Heart right ventricle (tissue), 16 donors: Measurements from ENCODE around the gene MYG1. TPM values are rescaled to one million over a fixed set of nuclear protein-coding genes. Genes with fewer than 3 reads are reported as not detected.

Experiments
- ATAC-seq, 8 donors: fragments of 200-7000 bp; cut with Tn5 transposase; one replicate each; pipeline ENCODE4 v1.9.1; 2020; ENCODE audit warnings: mild to moderate bottlenecking in 8 of 8, moderate library complexity in 8 of 8, moderate number of reproducible peaks in 1 of 8
- DNase-seq, 2 donors: peaks; one replicate each; pipeline ENCODE4 v3.0.0-alpha.2; 2020
- H3K27ac ChIP-seq, 10 donors: fragments of 200-600 bp; sonication (generic) in 2 of 10; one replicate each; pipeline versions ENCODE4 v1.5.0 to v1.8.0; 2020 to 2022; ENCODE audit warnings: mild to moderate bottlenecking in 3 of 10
- H3K27me3 ChIP-seq, 7 donors: fragments of 200-600 bp; one replicate each; pipeline ENCODE4 v1.8.0; 2021 to 2022; ENCODE audit warnings: mild to moderate bottlenecking in 2 of 7
- H3K36me3 ChIP-seq, 9 donors: fragments of 200-600 bp; sonication (generic) in 1 of 9; one replicate each; pipeline versions ENCODE4 v1.5.0 to v1.8.0; 2020 to 2022; ENCODE audit warnings: mild to moderate bottlenecking in 2 of 9
- H3K4me1 ChIP-seq, 9 donors: fragments of 200-600 bp; sonication (generic) in 1 of 9; one replicate each; pipeline versions ENCODE4 v1.5.0 to v1.8.0; 2020 to 2022; ENCODE audit warnings: mild to moderate bottlenecking in 4 of 9
- H3K4me3 ChIP-seq, 10 donors: fragments of 200-600 bp; sonication (generic) in 2 of 10; one replicate each; pipeline versions ENCODE4 v1.5.0 to v1.8.0; 2020 to 2022; ENCODE audit warnings: mild to moderate bottlenecking in 7 of 10, moderate library complexity in 2 of 10
- H3K9me3 ChIP-seq, 11 donors: fragments of 200-600 bp in 10 of 11; sonication (generic) in 2 of 11; one replicate each; pipeline versions ENCODE4 v1.5.0 to v1.8.0; 2013 to 2022; ENCODE audit warnings: mild to moderate bottlenecking in 2 of 11, control low read depth in 1 of 11, moderate library complexity in 1 of 11
- CTCF ChIP-seq, 9 donors: fragments of 200-600 bp; sonication (generic) in 2 of 9; IDR thresholded peaks; one replicate each; pipeline versions ENCODE4 v1.5.0 to v1.8.0; 2021 to 2022; ENCODE audit warnings: antibody characterized with exemption in 9 of 9, mild to moderate bottlenecking in 5 of 9, moderate library complexity in 1 of 9
- WGBS, 2 donors: extraction: QIAGEN DNeasy Blood & Tissue Kit; methylation state at CpG; one replicate each; pipeline ENCODE4 v1.1.7; 2013; ENCODE audit warnings: inconsistent platforms in 1 of 2; 5-methylcytosine and 5-hydroxymethylcytosine counted together
- intact Hi-C, 10 donors: fragments of 100-400 bp; cut with DNase I; formaldehyde crosslinking; loops; one replicate each; pipeline versions ENCODE4 v1.11.1 to v1.14.2; 2022
- polyA plus RNA-seq, 2 donors: library from polyadenylated mRNA; stranded (reverse); fragments of 200-250 nt; gene quantifications; one replicate each; pipeline ENCODE4 v1.2.3, GENCODE V29; 2013
- total RNA-seq, 10 donors: library from RNA; stranded (reverse); fragmentation: NEBNext Ultra II Directional in 3 of 10; extraction: Animal tissue kit (Norgen Biotek cat#: 25700) in 3 of 10; gene quantifications; one replicate each; pipeline versions ENCODE4 v1.2.1 to v1.2.4, GENCODE V29; 2021 to 2023
- donor health status: Arrhythmogenic right ventricular cardiomyopathy.
- donor health status: ischemic (EF 13 %, LVEDD 7.1; RV severe dilation, severe dysfunction).
- donor health status: healthy with polysubstance abuse.
- donor health status: DM: no; HTN: yes; CAD: no.
- donor health status: DM: no; HTN: no; CAD: no.
- donor health status: ischemic (EF 25% LVEDD 6.9; RV normal size, moderate dysfunction).
- donor health status: ischemic (EF 25% LVEDD 5.7; RV mildly dilated, moderate dysfunction).
- donor health status: healthy.
- donor health status: DM: yes; HTN: yes; CAD: no.
- donor health status: Ischemic cardiomyopathy.
- donor health status: ischemic (EF 35%, LVEDD 5.7; RV mildly dilated, moderate dysfunction).
- donor health status: nonischemic (EF 11% LVEDD 7.7; RV severe dilation, severe dysfunction).
- donor health status: DM: yes; HTN: yes; CAD: no.
- donor health status: PGD.
- donor health status: ischemic (EF 29% LVEDD 5.4; RV normal size, mild dysfunction).
- donor health status: nonischemic (EF 23%, LVEDD 6.1; RV moderate dilation, normal function).

MYG1 gene
- total and polyA plus RNA-seq, 12 donors, result 26.8 to 115 (median 36.6) TPM

- 82 to 88% methylated on average over 1 of the region's 1 CpG for WGBS, 2 donors
- intact Hi-C loops, result no loop called here
- no peak for TF ChIP-seq CTCF (IDR thresholded peaks at IDR 0.05)
Observed at GRCh38 chr12:53346491-53346890, 47.0 kb downstream of the MYG1 start.

GRCh38 chr12:53347905-53348304 lies 48.4 kb downstream of the MYG1 start:
- DNase-seq (no peak), ATAC-seq (no peak)
- TF ChIP-seq CTCF (IDR thresholded peaks at IDR 0.05), result no peak
- H3K27me3 ChIP-seq, result no peaks in the 10 kb centered on the region
- no peak overlapping the region for H3K27ac ChIP-seq
- H3K9me3 ChIP-seq, result no peaks in the 10 kb centered on the region
- no peak overlapping the region for H3K4me3 ChIP-seq
- intact Hi-C loops, result no loop called here
- H3K4me1 ChIP-seq, result peaks cover 5 to 31% (median 16%) of the 10 kb centered on the region in 9 donors
- WGBS, 2 donors, result 91 to 96% methylated on average over 4 of the region's 4 CpGs
- no peaks in the 10 kb centered on the region for H3K36me3 ChIP-seq

More at GRCh38 chr12:53346491-53346890, 47.0 kb downstream of the MYG1 start:
- no peak overlapping the region for H3K4me3 ChIP-seq
- DNase-seq, result no peak
- no peak for ATAC-seq
- H3K27me3 ChIP-seq, result no peaks in the 10 kb centered on the region
- H3K27ac ChIP-seq, result peak overlapping the region in 8 of 10 donors; percentile 82 to 93 (median 86)
- H3K36me3 ChIP-seq, result no peaks in the 10 kb centered on the region
- H3K4me1 ChIP-seq, result peaks cover 5 to 23% (median 16%) of the 10 kb centered on the region in 9 donors
- no peaks in the 10 kb centered on the region for H3K9me3 ChIP-seq

GRCh38 chr12:53352331-53353256 lies 53.1 kb downstream of the MYG1 start:
- H3K27ac ChIP-seq, result no peak overlapping the region
- H3K4me3 ChIP-seq, result no peak overlapping the region
- no peaks in the 10 kb centered on the region for H3K36me3 ChIP-seq
- peak; percentile 94 to 98 (median 97) for ATAC-seq
- H3K27me3 ChIP-seq, result no peaks in the 10 kb centered on the region
- no peaks in the 10 kb centered on the region for H3K9me3 ChIP-seq
- WGBS, 2 donors, result 60% methylated on average over 21 of the region's 21 CpGs
- DNase-seq, result peak; percentile 64 to 87
- intact Hi-C loops, result loop anchor here (1.0 to 10.0 kb wide), 7 partner anchors 28 to 156 kb away; partner anchors contain the start of genes NPFF (in 5 of the 10), TARBP2 (in 2 of the 10), AMHR2 (in 1 of the 10) and SP1 (in 1 of the 10)
- H3K4me1 ChIP-seq, result peaks cover 0 to 11% (median 0%) of the 10 kb centered on the region in 9 donors
- peak; percentile 83 to 95 (median 90) for TF ChIP-seq CTCF (IDR thresholded peaks at IDR 0.05)

- intact Hi-C loops, result loop anchor here in 5 of 10 donors (2.0 to 10.0 kb wide), 5 partner anchors 28 to 154 kb away; partner anchors contain the start of genes NPFF (in 5 of the 5), TARBP2 (in 2 of the 5), AMHR2 (in 1 of the 5) and SP1 (in 1 of the 5)
- Histone ChIP-seq H3K4me3 (no peak overlapping the region), H3K4me1 (peaks cover 0 to 11% (median 0%) of the 10 kb centered on the region in 9 donors), H3K36me3 (no peaks in the 10 kb centered on the region), H3K9me3 (no peaks in the 10 kb centered on the region), H3K27ac (no peak overlapping the region), H3K27me3 (no peaks in the 10 kb centered on the region)
- no peak for TF ChIP-seq CTCF (IDR thresholded peaks at IDR 0.05)
- ATAC-seq (no peak), DNase-seq (no peak)
- 93 to 95% methylated on average over 5 of the region's 5 CpGs for WGBS, 2 donors
Observed at GRCh38 chr12:53353257-53353655, 53.8 kb downstream of the MYG1 start.
